Subcutaneous abdominal adipose tissue (tissue), 5 donors: ENCODE data around the gene STK39.

ENCODE experiments used
- H3K27ac ChIP-seq: one replicate; pipeline ENCODE4 v1.7.0; 2013; ENCODE audit warnings: low read depth, mild to moderate bottlenecking, inconsistent platforms, low read length, moderate library complexity
- H3K27me3 ChIP-seq, 5 donors: one replicate each; pipeline ENCODE4 v1.7.0; 2013; ENCODE audit warnings: low read length in 5 of 5, inconsistent platforms in 1 of 5; ENCODE audit not compliant: control insufficient read depth in 5 of 5, insufficient read depth in 4 of 5
- H3K36me3 ChIP-seq, 5 donors: one replicate each; pipeline ENCODE4 v1.7.0; 2013; ENCODE audit warnings: low read length in 5 of 5; ENCODE audit not compliant: control insufficient read depth in 5 of 5, insufficient read depth in 5 of 5
- H3K4me1 ChIP-seq, 5 donors: one replicate each; pipeline ENCODE4 v1.7.0; 2013; ENCODE audit warnings: low read length in 5 of 5, mild to moderate bottlenecking in 3 of 5, moderate library complexity in 1 of 5; ENCODE audit not compliant: control insufficient read depth in 5 of 5, insufficient read depth in 5 of 5
- H3K4me3 ChIP-seq, 5 donors: one replicate each; pipeline ENCODE4 v1.7.0; 2013; ENCODE audit warnings: low read length in 5 of 5, low read depth in 1 of 5
- H3K9ac ChIP-seq, 5 donors: one replicate each; pipeline ENCODE4 v1.7.0; 2013; ENCODE audit warnings: low read length in 5 of 5, mild to moderate bottlenecking in 4 of 5, moderate library complexity in 3 of 5
- H3K9me3 ChIP-seq, 5 donors: one replicate each; pipeline ENCODE4 v1.7.0; 2013; ENCODE audit warnings: low read length in 5 of 5; ENCODE audit not compliant: control insufficient read depth in 5 of 5
- donor health status: healthy.
- donor health status: healthy.
- donor health status: healthy.
- donor health status: healthy.
- donor health status: healthy.

STK39 gene

DNA sequence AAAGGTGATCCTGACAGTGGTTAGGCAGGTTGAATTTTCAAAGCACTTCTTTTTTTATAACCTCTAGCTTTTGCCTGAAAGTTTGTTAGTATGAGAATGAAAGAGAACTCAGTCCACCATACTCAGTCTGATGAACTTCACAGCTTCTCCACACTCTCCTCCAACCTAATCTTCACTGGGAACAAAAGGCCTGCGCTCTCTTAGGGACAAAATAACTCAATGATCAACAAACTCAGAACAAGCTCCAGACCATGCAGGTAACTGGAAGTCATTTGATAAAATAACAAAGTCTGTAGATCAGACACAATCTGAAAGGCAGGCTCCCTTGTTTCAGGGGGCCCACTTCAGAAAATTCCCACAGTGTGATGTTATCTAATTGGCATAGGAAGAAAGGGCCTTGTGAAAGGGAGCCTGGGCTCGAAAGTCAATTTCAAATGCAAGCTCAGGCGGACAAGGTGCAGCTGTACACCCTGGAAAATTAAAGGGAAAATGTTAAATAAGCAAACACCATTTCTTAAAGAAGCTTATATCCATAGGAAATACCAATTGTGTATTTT is 142.2 kb downstream of the STK39 start:
- Histone ChIP-seq H3K9ac (no peak overlapping the region), H3K36me3 (peaks cover 0 to 22% (median 0%) of the 10 kb centered on the region in 5 donors), H3K27ac (no peak overlapping the region), H3K4me1 (no peaks in the 10 kb centered on the region), H3K27me3 (no peaks in the 10 kb centered on the region), H3K9me3 (no peaks in the 10 kb centered on the region), H3K4me3 (no peak overlapping the region)

DNA sequence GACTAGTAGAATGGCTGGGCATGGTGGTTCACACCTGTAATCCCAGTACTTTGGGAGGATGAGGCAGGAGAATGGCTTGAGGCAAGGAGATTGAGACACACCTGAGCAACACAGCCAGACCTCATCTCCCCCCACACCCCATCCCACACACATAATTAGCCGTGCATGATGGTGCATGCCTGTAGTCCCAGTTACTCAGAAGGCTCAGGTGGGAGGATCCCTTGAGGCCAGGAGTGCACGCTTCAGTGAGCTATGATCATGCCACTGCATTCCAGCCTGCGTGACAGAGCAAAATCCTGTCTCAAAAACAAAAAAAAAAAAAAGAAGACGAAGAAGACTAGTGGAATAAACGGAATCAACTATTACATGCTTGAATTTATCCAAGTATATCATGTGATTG is 150.0 kb downstream of the STK39 start:
- no peak overlapping the region for H3K9ac ChIP-seq
- no peaks in the 10 kb centered on the region for H3K4me1 ChIP-seq
- H3K4me3 ChIP-seq = no peak overlapping the region
- H3K27me3 ChIP-seq = no peaks in the 10 kb centered on the region
- no peaks in the 10 kb centered on the region for H3K9me3 ChIP-seq
- peaks cover 0 to 7% (median 4%) of the 10 kb centered on the region in 5 donors for H3K36me3 ChIP-seq
- no peak overlapping the region for H3K27ac ChIP-seq

DNA sequence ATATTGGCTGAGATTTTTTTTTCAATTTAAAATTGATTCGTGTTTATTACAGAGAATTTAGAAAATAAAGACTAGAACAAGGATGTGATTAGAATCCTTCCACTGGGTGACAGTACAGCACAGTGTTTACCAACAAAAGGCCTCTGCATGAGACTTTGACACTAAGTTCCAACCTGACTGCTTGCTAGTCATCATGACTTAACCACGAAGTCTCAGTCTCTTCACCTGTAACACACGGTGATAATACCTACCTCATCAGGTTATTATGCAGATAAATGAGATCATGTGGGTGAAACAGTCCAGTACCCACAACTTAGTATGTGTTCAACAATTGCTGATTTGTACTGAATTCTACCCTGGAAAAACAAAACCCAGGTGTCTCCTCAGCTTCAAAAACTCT is 151.2 kb downstream of the STK39 start:
- Histone ChIP-seq H3K9ac (no peak overlapping the region), H3K4me1 (no peaks in the 10 kb centered on the region), H3K27me3 (no peaks in the 10 kb centered on the region), H3K36me3 (peaks cover 0 to 7% (median 4%) of the 10 kb centered on the region in 5 donors), H3K9me3 (no peaks in the 10 kb centered on the region), H3K27ac (no peak overlapping the region), H3K4me3 (no peak overlapping the region)

DNA sequence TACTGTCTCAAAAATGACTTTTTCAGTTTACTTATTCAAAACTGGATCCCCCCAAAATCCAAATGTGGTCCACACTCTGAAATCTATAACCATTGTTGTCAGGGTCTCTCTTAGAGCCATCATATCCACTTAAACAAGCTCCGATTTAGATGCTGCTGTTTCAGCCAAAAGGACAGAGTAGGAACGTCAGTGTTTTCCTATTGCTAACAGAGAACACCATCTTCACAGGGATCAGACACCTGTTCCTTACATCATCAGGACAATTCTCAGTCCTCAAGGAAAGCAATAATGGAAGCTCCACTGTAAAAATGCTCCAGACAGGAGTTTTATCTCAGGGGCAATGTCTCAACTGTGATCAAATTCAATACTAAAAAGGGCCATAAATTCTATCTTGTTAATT is 155.4 kb downstream of the STK39 start:
- H3K9me3 ChIP-seq = no peaks in the 10 kb centered on the region
- no peak overlapping the region for H3K27ac ChIP-seq
- no peak overlapping the region for H3K4me3 ChIP-seq
- H3K4me1 ChIP-seq = no peaks in the 10 kb centered on the region
- H3K27me3 ChIP-seq = no peaks in the 10 kb centered on the region
- peaks cover 0 to 3% (median 0%) of the 10 kb centered on the region in 5 donors for H3K36me3 ChIP-seq
- H3K9ac ChIP-seq = no peak overlapping the region

DNA sequence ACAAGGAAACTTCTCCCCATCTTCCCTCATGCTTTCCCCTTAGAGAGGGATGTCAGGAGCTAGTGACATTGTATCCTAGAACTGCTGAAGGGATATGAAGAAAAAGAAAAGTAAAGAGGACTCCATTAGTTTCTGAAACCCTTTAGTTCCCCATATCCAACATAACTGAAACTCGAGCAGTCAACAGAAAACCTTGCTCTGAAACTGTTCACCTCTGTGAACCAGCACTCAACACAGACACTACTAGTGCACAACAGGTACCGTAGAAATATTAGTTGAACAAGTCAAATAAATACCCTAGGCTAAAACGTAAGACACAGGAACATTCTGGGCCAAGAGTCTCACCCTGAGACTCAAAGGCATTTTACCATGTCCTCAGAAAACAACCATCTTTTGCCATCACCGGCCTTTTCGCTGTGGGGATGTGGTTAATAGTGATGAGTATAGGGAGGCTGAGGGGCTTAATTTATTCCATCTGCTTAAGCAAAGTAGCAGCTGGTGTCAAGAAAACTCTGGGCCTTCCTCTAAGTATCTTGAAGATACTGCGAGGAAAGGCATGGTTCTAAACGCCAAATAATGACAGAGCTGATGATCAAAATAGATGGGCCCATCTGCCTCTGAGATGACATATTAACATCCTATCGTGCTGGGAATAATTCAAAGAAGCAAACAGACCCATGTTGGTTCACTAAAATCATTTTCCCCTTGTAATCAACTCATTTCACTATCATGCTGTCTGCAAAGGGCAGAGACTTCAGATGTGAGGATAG is 156.8 kb downstream of the STK39 start:
- no peaks in the 10 kb centered on the region for H3K36me3 ChIP-seq
- no peak overlapping the region for H3K9ac ChIP-seq
- H3K27me3 ChIP-seq = no peaks in the 10 kb centered on the region
- no peak overlapping the region for H3K27ac ChIP-seq
- no peaks in the 10 kb centered on the region for H3K4me1 ChIP-seq
- H3K4me3 ChIP-seq = no peak overlapping the region
- no peaks in the 10 kb centered on the region for H3K9me3 ChIP-seq

DNA sequence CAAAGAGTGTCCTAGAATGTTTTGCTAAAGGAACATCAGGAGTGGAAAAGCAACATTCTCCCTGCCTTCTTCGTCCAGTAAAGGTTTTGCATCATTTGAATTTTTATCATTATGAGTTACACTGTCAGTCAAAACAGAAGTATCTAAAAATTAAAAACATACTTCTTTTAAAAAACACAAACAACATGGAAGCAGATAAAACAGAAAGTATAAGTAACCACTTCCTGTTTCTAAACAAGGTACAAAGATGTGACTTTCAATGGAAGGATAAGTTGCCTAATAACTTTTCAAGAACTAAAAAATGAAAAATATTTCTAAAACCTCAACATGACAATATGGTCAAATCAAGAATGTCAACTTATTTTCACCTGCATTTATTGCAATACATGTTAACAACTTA is 158.2 kb downstream of the STK39 start:
- Histone ChIP-seq H3K36me3 (no peaks in the 10 kb centered on the region), H3K9me3 (no peaks in the 10 kb centered on the region), H3K4me1 (no peaks in the 10 kb centered on the region), H3K27me3 (no peaks in the 10 kb centered on the region), H3K9ac (no peak overlapping the region), H3K4me3 (no peak overlapping the region), H3K27ac (no peak overlapping the region)

DNA sequence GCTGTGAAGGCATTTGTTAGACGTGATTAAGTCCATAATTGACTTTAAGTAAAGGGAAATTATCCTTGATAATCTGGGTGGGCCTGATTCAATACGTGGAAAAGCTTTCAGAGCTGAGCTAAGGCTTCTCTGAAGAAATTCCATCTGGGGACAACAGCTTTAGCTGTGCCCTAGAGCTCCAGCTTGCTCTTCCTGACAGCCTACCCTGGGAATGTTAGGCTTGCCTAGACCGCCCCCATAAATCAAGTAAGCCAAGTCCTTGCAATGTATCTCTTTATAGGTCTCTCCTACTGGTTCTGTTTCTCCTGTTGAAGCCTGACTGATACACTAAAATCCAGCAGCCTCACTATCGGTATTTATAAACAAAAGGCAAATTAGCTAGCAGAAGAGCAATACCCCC is 160.0 kb downstream of the STK39 start:
- Histone ChIP-seq H3K4me1 (no peaks in the 10 kb centered on the region), H3K4me3 (no peak overlapping the region), H3K27ac (no peak overlapping the region), H3K9me3 (no peaks in the 10 kb centered on the region), H3K9ac (no peak overlapping the region), H3K36me3 (no peaks in the 10 kb centered on the region), H3K27me3 (no peaks in the 10 kb centered on the region)

DNA sequence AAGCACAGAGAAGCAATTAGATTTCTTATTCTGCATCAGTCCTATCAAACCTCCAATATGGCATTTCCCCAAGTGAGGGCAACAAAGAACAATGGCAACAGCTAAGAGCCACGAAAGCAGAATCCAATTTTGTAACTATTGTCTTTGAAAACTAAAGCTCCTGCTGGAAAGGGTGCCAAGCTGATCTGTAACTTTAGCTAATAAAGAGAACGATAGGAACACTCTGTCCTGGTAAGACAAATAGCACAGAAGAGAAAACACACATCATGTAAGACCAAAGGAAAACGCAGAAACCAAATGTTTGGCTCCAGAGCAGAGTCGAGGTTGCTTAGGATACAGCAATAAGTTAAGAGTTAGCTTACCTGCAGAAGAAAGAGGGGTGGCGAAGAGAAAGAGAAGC is 160.5 kb downstream of the STK39 start:
- Histone ChIP-seq H3K36me3 (no peaks in the 10 kb centered on the region), H3K27me3 (no peaks in the 10 kb centered on the region), H3K4me1 (no peaks in the 10 kb centered on the region), H3K9me3 (no peaks in the 10 kb centered on the region), H3K4me3 (no peak overlapping the region), H3K27ac (no peak overlapping the region), H3K9ac (no peak overlapping the region)

DNA sequence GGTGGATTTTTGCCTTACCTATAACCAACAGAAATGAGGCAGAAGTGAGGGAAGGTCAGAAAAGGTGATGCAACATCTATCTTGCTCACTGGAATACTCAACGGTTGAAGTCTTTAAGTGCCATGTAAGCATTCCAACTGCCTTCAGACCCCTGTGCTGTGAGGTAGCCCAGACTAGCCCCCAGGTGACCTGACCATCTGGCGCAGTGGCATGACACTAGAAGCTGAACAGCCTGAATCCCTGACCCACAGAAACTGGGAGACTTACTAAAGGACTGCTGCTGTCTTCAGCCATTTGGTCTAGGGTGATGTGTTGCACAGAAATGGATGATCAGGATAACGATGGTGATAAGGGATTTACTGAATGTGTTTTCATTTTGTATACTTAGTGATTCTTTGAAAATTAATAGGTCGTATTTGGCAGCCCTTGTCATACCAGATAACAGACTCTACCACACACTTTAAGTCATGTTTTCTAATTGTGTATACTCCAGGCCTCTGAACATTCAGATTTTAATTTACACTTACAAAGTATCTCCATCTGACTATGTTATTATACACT is 161.5 kb downstream of the STK39 start:
- no peaks in the 10 kb centered on the region for H3K4me1 ChIP-seq
- no peaks in the 10 kb centered on the region for H3K27me3 ChIP-seq
- H3K9me3 ChIP-seq = no peaks in the 10 kb centered on the region
- no peak overlapping the region for H3K9ac ChIP-seq
- no peak overlapping the region for H3K27ac ChIP-seq
- no peaks in the 10 kb centered on the region for H3K36me3 ChIP-seq
- H3K4me3 ChIP-seq = no peak overlapping the region

DNA sequence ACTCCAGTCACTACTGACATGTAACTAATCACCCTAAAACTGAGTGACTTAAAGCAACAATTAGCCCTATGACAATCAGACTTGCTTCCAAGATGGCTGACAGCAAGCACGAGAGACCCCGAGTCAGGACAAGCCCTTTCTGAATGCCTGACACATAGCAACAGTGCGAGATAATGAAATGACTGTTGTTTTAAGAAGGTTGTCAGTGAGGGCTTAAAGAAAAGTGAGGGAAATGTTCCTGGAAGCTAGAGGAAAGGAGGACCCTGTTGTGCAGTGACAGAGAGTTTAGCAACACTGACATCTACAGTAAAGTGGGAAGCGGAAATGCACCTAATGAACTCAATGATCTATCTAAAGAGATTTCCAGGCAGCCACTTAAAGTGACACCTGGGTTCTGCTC is 163.1 kb downstream of the STK39 start:
- no peaks in the 10 kb centered on the region for H3K4me1 ChIP-seq

More for the DNA sequence above, 163.1 kb downstream of the STK39 start:
- no peaks in the 10 kb centered on the region for H3K9me3 ChIP-seq
- no peak overlapping the region for H3K4me3 ChIP-seq
- no peaks in the 10 kb centered on the region for H3K27me3 ChIP-seq
- H3K27ac ChIP-seq = no peak overlapping the region
- no peak overlapping the region for H3K9ac ChIP-seq
- no peaks in the 10 kb centered on the region for H3K36me3 ChIP-seq
